PFSK-1 (cell line): ENCODE results near the gene RANBP10.

Experiments used
- POLR2AphosphoS5 ChIP-seq: IDR thresholded peaks from 2 replicates; pipeline ENCODE4 v1.6.1; 2012; ENCODE audit warnings: low read depth, mild to moderate bottlenecking, control low read depth, low read length, moderate library complexity
- TAF1 ChIP-seq: IDR thresholded peaks from 2 replicates; pipeline ENCODE4 v1.6.1; 2012; ENCODE audit warnings: low read length, control low read depth, borderline replicate concordance; ENCODE audit not compliant: insufficient read depth

DNA sequence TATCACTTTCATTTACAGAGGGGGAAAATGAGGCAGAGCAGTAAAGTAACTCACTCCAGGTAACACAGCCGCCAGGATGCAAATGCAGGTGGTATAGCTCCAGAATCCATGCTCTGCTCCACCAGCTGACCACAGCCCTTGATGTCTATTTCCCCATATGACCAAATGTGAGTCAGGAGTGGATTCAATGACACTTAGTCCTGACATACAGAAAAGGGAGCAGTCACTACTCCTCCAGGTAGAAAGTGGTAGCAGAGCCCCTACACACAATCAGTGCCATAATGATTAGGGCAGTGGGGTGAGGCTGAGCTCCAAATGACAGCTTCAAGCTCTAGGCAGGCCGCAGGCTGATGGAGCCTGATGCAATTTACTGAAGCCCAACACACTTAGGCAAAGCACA is 44.0 kb downstream of the RANBP10 start:
- TF ChIP-seq TAF1, result no peak
- no peak for TF ChIP-seq POLR2AphosphoS5
